Activated T-cell treated with anti-CD3 and anti-CD28 coated beads, Interleukin-2, amount 50 U/mL, for 24 hours (primary cell): ENCODE data around the gene CDH4.

Experiments used
- DNase-seq: peaks from one replicate; pipeline ENCODE4 v3.0.0-alpha.2; 2020
- H3K27ac Mint-ChIP-seq: 2 replicates; pipeline ENCODE4 v1.8.0; 2020; ENCODE audit warnings: mild to moderate bottlenecking, mixed read lengths
- H3K27me3 Mint-ChIP-seq: 2 replicates; pipeline ENCODE4 v1.8.0; 2020; ENCODE audit warnings: mixed read lengths
- H3K36me3 Mint-ChIP-seq: 2 replicates; pipeline ENCODE4 v1.8.0; 2020; ENCODE audit warnings: low read depth, mixed read lengths
- H3K4me1 Mint-ChIP-seq: 2 replicates; pipeline ENCODE4 v1.8.0; 2020; ENCODE audit warnings: low read depth, mixed read lengths
- H3K4me3 Mint-ChIP-seq: 2 replicates; pipeline ENCODE4 v1.8.0; 2020; ENCODE audit warnings: mild to moderate bottlenecking, moderate library complexity, mixed read lengths
- H3K9me3 Mint-ChIP-seq: 2 replicates; pipeline ENCODE4 v1.8.0; 2020; ENCODE audit warnings: mixed read lengths

CDH4 gene

GRCh38 chr20:61605862-61606557, 353.9 kb downstream of the CDH4 start:
- no peak overlapping the region for H3K27ac Mint-ChIP-seq
- no peaks in the 10 kb centered on the region for H3K9me3 Mint-ChIP-seq
- no peak overlapping the region for H3K4me3 Mint-ChIP-seq
- no peaks in the 10 kb centered on the region for H3K27me3 Mint-ChIP-seq
- H3K36me3 Mint-ChIP-seq = no peaks in the 10 kb centered on the region
- no peak for DNase-seq
- H3K4me1 Mint-ChIP-seq = no peaks in the 10 kb centered on the region

GRCh38 chr20:61608275-61609085, 356.4 kb downstream of the CDH4 start:
- H3K4me1 Mint-ChIP-seq = no peaks in the 10 kb centered on the region
- no peak for DNase-seq
- no peaks in the 10 kb centered on the region for H3K9me3 Mint-ChIP-seq
- H3K4me3 Mint-ChIP-seq = no peak overlapping the region
- H3K27ac Mint-ChIP-seq = no peak overlapping the region
- H3K27me3 Mint-ChIP-seq = no peaks in the 10 kb centered on the region
- H3K36me3 Mint-ChIP-seq = no peaks in the 10 kb centered on the region

- Mint-ChIP-seq H3K27me3 (peaks cover 4% of the 10 kb centered on the region), H3K36me3 (no peaks in the 10 kb centered on the region), H3K4me1 (no peaks in the 10 kb centered on the region), H3K27ac (no peak overlapping the region), H3K4me3 (no peak overlapping the region), H3K9me3 (no peaks in the 10 kb centered on the region)
- no peak for DNase-seq
These were observed 357.4 kb downstream of the CDH4 start for GRCh38 chr20:61609461-61609860.

DNA sequence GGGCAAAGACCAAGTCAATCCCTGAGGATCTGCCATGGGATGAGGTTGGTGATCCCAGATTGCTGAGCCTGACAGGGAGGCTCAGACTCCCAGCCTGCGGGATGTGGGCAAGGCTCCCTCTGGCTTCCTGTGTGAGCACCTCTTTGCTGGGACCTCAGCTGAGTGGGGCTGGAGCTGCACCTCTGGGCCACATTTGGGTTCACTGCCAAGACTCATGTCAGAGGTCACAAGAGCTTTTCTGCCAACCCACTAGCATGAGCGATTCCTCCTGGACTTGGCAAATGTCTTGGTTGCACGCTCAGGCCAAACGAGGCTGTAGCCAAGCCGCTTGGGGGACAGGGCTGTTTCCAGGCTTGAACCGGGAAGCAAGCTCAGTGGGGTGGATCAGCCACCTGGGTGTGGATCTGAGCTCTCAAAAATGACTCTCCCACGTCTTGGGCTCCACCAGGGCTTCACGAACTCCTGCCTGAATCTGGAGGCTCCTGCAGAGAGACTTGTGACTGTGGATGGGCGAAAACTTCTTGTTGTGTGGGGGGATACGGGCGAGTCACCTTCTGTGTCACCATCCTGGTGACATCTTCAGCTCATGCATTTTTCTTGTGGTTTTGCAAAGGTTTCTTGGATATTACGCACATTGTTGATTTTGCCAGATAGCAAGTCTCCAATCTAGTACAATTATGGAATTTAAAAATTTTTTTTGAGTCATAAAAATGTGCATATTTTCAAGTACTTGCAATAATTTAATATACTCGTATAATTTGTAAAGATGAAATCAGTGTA, 359.5 kb downstream of the CDH4 start:
- Mint-ChIP-seq H3K36me3 (no peaks in the 10 kb centered on the region), H3K27ac (no peak overlapping the region), H3K9me3 (no peaks in the 10 kb centered on the region), H3K4me3 (no peak overlapping the region), H3K4me1 (no peaks in the 10 kb centered on the region), H3K27me3 (peaks cover 4% of the 10 kb centered on the region)
- no peak for DNase-seq

DNA sequence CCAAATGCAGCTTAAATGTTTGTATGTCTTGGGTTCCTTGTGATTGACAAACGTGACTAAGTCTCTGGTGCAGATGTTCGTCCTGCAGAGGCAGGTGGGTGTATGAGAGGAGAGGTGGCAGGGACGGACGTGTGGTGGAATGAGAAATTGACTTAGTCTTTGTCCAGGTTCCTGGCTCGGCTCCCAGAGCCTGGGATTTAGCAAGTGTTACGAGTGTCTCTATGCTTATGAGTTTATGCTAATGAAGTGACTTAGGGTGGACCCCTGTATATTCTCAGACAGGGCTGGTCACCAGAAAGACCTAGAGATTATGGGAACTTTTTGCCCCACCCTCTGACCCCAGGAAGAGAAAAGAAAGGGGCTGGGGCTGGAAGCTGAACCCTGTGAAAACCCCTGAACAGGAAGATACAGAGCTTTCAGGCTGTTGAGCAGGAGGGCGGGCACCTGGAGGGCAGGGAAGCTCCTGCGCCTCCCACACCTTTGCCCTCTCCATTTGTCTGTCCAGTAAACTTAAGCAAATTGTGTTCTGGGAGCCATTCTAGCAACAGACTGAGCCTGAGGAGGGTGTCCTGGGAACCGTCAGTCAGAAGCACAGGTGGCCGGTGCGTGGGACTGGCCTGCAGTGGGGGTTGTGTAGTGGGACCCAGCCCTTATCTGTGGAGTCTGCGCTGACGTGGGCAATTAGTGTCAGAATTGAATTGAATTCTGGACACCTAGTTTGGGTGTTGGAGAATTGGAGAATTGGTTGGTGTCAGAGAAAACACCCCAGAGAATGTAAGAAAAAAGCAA, 362.1 kb downstream of the CDH4 start:
- no peaks in the 10 kb centered on the region for H3K36me3 Mint-ChIP-seq
- no peaks in the 10 kb centered on the region for H3K4me1 Mint-ChIP-seq
- peaks cover 4% of the 10 kb centered on the region for H3K27me3 Mint-ChIP-seq
- no peak overlapping the region for H3K27ac Mint-ChIP-seq
- H3K9me3 Mint-ChIP-seq = no peaks in the 10 kb centered on the region
- H3K4me3 Mint-ChIP-seq = no peak overlapping the region
- no peak for DNase-seq

DNA sequence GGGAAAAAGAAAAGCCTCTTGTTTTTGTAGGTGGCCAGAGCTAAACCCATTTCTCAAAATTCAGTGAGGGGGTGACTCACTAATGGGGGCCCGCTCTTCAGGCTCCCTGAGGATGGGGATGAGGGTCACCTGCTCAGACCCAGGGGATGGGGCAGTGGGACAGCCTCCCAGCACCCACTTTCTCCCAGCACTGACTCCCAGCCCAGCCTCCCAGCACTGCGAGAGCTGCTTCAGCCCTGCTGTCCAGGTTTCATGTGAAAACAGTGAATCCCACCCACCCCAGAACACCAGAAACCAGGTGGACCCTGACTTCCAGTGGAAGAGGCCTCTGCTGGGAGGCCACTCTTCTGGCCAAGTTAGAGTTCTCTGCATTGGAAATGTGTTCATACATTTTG, 362.6 kb downstream of the CDH4 start:
- DNase-seq = no peak
- no peaks in the 10 kb centered on the region for H3K4me1 Mint-ChIP-seq
- no peaks in the 10 kb centered on the region for H3K9me3 Mint-ChIP-seq
- peaks cover 4% of the 10 kb centered on the region for H3K27me3 Mint-ChIP-seq
- H3K27ac Mint-ChIP-seq = no peak overlapping the region
- H3K4me3 Mint-ChIP-seq = no peak overlapping the region
- no peaks in the 10 kb centered on the region for H3K36me3 Mint-ChIP-seq

- no peak for DNase-seq
- H3K4me3 Mint-ChIP-seq = no peak overlapping the region
- H3K27ac Mint-ChIP-seq = no peak overlapping the region
- no peaks in the 10 kb centered on the region for H3K4me1 Mint-ChIP-seq
- H3K9me3 Mint-ChIP-seq = no peaks in the 10 kb centered on the region
- H3K27me3 Mint-ChIP-seq = peaks cover 4% of the 10 kb centered on the region
- H3K36me3 Mint-ChIP-seq = no peaks in the 10 kb centered on the region
These were observed 363.7 kb downstream of the CDH4 start for GRCh38 chr20:61615806-61616205.

DNA sequence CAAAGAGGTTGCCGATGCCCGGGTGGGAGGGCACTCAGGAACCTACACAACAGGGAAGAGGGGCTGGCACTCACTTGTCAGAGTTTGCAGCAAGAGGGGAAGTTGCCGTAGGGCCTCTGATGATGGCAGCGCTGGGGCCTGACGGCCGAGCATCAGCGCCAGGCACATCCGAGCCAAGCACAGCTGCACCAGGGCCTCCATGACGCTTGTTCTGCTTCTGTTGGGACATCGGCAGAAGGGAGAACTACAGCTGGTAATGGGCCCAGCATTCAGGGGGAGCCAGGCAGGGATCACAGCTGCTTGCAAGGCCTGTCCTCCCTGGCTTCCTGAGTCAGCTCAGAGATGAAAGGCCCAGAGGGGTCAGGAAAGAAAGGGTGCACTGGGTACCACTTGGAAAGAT, 367.7 kb downstream of the CDH4 start:
- no peaks in the 10 kb centered on the region for H3K4me1 Mint-ChIP-seq
- no peak overlapping the region for H3K27ac Mint-ChIP-seq
- DNase-seq = no peak
- H3K9me3 Mint-ChIP-seq = no peaks in the 10 kb centered on the region
- H3K4me3 Mint-ChIP-seq = no peak overlapping the region
- no peaks in the 10 kb centered on the region for H3K27me3 Mint-ChIP-seq
- H3K36me3 Mint-ChIP-seq = no peaks in the 10 kb centered on the region

- H3K9me3 Mint-ChIP-seq = no peaks in the 10 kb centered on the region
- H3K27me3 Mint-ChIP-seq = no peaks in the 10 kb centered on the region
- no peak for DNase-seq
- H3K36me3 Mint-ChIP-seq = no peaks in the 10 kb centered on the region
- H3K4me3 Mint-ChIP-seq = no peak overlapping the region
- no peaks in the 10 kb centered on the region for H3K4me1 Mint-ChIP-seq
- H3K27ac Mint-ChIP-seq = no peak overlapping the region
These were observed 368.1 kb downstream of the CDH4 start for GRCh38 chr20:61620174-61620573.

- no peaks in the 10 kb centered on the region for H3K4me1 Mint-ChIP-seq
- DNase-seq = no peak
- H3K9me3 Mint-ChIP-seq = no peaks in the 10 kb centered on the region
- no peak overlapping the region for H3K4me3 Mint-ChIP-seq
- H3K27ac Mint-ChIP-seq = no peak overlapping the region
- H3K36me3 Mint-ChIP-seq = no peaks in the 10 kb centered on the region
- no peaks in the 10 kb centered on the region for H3K27me3 Mint-ChIP-seq
These were observed 369.1 kb downstream of the CDH4 start for GRCh38 chr20:61621035-61621730.

GRCh38 chr20:61621852-61622251, 369.8 kb downstream of the CDH4 start:
- no peaks in the 10 kb centered on the region for H3K9me3 Mint-ChIP-seq
- no peaks in the 10 kb centered on the region for H3K4me1 Mint-ChIP-seq
- DNase-seq = no peak
- H3K27ac Mint-ChIP-seq = no peak overlapping the region
- H3K4me3 Mint-ChIP-seq = no peak overlapping the region
- H3K36me3 Mint-ChIP-seq = no peaks in the 10 kb centered on the region
- no peaks in the 10 kb centered on the region for H3K27me3 Mint-ChIP-seq

DNA sequence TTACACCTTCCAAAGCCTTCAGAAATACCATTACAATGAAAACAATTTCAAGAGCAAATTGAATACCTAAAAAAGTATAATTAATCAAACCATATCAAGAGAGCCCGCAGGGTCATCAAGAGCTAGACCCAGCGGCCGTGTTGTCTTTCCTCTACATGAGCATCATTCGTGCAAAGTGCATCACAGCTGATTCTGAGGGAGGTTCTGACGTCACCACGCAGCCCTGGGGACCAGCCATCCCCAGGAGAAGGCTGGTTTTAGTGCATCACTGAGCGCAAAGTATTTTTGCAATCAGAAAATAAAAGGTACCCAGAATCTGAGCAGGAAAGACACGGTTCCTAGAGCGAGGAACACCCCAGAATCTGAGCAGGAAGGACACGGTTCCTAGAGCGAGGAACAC, 371.4 kb downstream of the CDH4 start:
- no peak overlapping the region for H3K4me3 Mint-ChIP-seq
- H3K27me3 Mint-ChIP-seq = no peaks in the 10 kb centered on the region
- H3K27ac Mint-ChIP-seq = no peak overlapping the region
- no peak for DNase-seq
- no peaks in the 10 kb centered on the region for H3K9me3 Mint-ChIP-seq
- no peaks in the 10 kb centered on the region for H3K4me1 Mint-ChIP-seq
- H3K36me3 Mint-ChIP-seq = no peaks in the 10 kb centered on the region

DNA sequence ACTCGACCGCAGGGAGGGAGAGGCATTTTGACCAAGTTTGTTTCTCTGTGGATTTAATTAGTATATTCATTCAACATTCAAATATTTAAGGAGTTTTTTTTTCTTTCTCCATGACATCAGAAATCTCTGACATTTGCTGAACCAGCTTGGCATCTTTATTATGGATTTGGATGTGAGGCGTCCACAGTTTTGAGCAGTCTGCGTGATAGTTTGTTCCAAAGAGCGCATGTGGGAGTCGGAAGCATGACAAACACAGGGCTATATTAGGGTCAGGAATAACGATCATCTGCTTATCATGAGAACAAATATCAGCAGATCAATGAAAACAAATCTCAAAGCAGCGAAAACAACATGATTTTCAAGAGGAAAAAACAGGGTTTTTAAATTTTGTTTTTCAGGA, 373.2 kb downstream of the CDH4 start:
- Mint-ChIP-seq H3K27ac (no peak overlapping the region), H3K4me3 (no peak overlapping the region), H3K4me1 (no peaks in the 10 kb centered on the region), H3K36me3 (no peaks in the 10 kb centered on the region), H3K27me3 (no peaks in the 10 kb centered on the region), H3K9me3 (no peaks in the 10 kb centered on the region)
- DNase-seq = no peak

- Mint-ChIP-seq H3K9me3 (no peaks in the 10 kb centered on the region), H3K27ac (no peak overlapping the region), H3K27me3 (no peaks in the 10 kb centered on the region), H3K4me3 (no peak overlapping the region), H3K36me3 (no peaks in the 10 kb centered on the region), H3K4me1 (no peaks in the 10 kb centered on the region)
- DNase-seq = no peak
These were observed 374.4 kb downstream of the CDH4 start for GRCh38 chr20:61626412-61626811.
